Endothelial cell (in vitro differentiated cells): ENCODE measurements around the gene COX7B. TPM values are rescaled to one million over a fixed set of nuclear protein-coding genes. Genes with fewer than 3 reads are reported as not detected.
"Not testable (repeated sequence)": the region's sequence is repeated elsewhere in the genome, so short reads cannot be mapped to it uniquely, and the experiment has no call there.

Source experiments
- DNase-seq: peaks from one replicate; pipeline ENCODE4 v3.0.0; 2021; ENCODE audit warnings: low spot score
- H3K27ac Mint-ChIP-seq: one replicate; pipeline ENCODE4 v1.8.0; 2021; ENCODE audit warnings: mixed read lengths, inconsistent platforms; ENCODE audit not compliant: unreplicated experiment
- H3K27me3 Mint-ChIP-seq: one replicate; pipeline ENCODE4 v1.8.0; 2021; ENCODE audit warnings: mild to moderate bottlenecking, moderate library complexity, mixed read lengths, inconsistent platforms; ENCODE audit not compliant: unreplicated experiment
- H3K36me3 Mint-ChIP-seq: one replicate; pipeline ENCODE4 v1.8.0; 2021; ENCODE audit warnings: mild to moderate bottlenecking, low read depth, mixed read lengths, inconsistent platforms; ENCODE audit not compliant: unreplicated experiment
- H3K4me1 Mint-ChIP-seq: one replicate; pipeline ENCODE4 v1.8.0; 2021; ENCODE audit warnings: mild to moderate bottlenecking, mixed read lengths, inconsistent platforms; ENCODE audit not compliant: unreplicated experiment
- H3K4me3 Mint-ChIP-seq: one replicate; pipeline ENCODE4 v1.8.0; 2021; ENCODE audit warnings: mild to moderate bottlenecking, mixed read lengths, inconsistent platforms; ENCODE audit not compliant: unreplicated experiment
- H3K9me3 Mint-ChIP-seq: one replicate; pipeline ENCODE4 v1.8.0; 2021; ENCODE audit warnings: mixed read lengths, inconsistent platforms; ENCODE audit not compliant: unreplicated experiment
- CTCF ChIP-seq: fragments of 200-600 bp; sonication (generic); IDR thresholded peaks from one replicate; pipeline ENCODE4 v1.5.0; 2021; ENCODE audit warnings: antibody characterized with exemption; ENCODE audit not compliant: unreplicated experiment
- long read RNA-seq: library from polyadenylated mRNA; unstranded; transcript quantifications from one replicate; pipeline ENCODE4 v2.0.0, GENCODE V29; 2020; ENCODE audit not compliant: unreplicated experiment
- total RNA-seq: library from RNA; stranded (reverse); fragmentation: NEBNext Ultra II Directional; extraction: Animal tissue kit (Norgen Biotek cat#: 25700); gene quantifications from one replicate; pipeline ENCODE4 v1.2.1, GENCODE V29; 2021; ENCODE audit not compliant: unreplicated experiment

The COX7B gene
- total RNA-seq = 155 TPM
- long read RNA-seq, transcript COX7B-203 (3 exons, 2,471 nt) = major isoform, 71 of 75 reads
- long read RNA-seq, partial matches to known transcripts = 0 of 75 reads
- long read RNA-seq, other reads (novel, unspliced or antisense) = 3 of 75 reads

- H3K4me1 Mint-ChIP-seq = peaks cover 8% of the 10 kb centered on the region
- no peaks in the 10 kb centered on the region for H3K9me3 Mint-ChIP-seq
- no peaks in the 10 kb centered on the region for H3K36me3 Mint-ChIP-seq
Measured at GRCh38 chrX:77899081-77899828, at the start of gene COX7B. Gene COX7B (plus strand): TSS chrX:77899468. CDS start chrX:77899554, 86 bp downstream.

GRCh38 chrX:77875372-77875771 is 23.9 kb upstream of the COX7B start:
- Mint-ChIP-seq H3K27me3 (peaks cover 2% of the 10 kb centered on the region), H3K4me3 (no peak overlapping the region), H3K27ac (no peak overlapping the region), H3K36me3 (peaks cover 3% of the 10 kb centered on the region), H3K9me3 (no peaks in the 10 kb centered on the region), H3K4me1 (no peaks in the 10 kb centered on the region)
- no peak for TF ChIP-seq CTCF
- DNase-seq = no peak

More at GRCh38 chrX:77899081-77899828, at the start of gene COX7B:
- Mint-ChIP-seq H3K4me3 (peak within 1 kb of the TSS; percentile 98), H3K27me3 (peaks cover 2% of the 10 kb centered on the region), H3K27ac (peak within 1 kb of the TSS; percentile 98)
- TF ChIP-seq CTCF = no peak
- peak; percentile 56 for DNase-seq

- H3K4me3 Mint-ChIP-seq, DNase-seq, H3K4me1 Mint-ChIP-seq, H3K27me3 Mint-ChIP-seq, H3K27ac Mint-ChIP-seq, H3K36me3 Mint-ChIP-seq, H3K9me3 Mint-ChIP-seq: not testable (repeated sequence)
Measured at GRCh38 chrX:77881418-77881817, 17.9 kb upstream of the COX7B start.

- DNase-seq = no peak
- peaks cover 9% of the 10 kb centered on the region for H3K4me1 Mint-ChIP-seq
- H3K27me3 Mint-ChIP-seq = peaks cover 2% of the 10 kb centered on the region
- peaks cover 4% of the 10 kb centered on the region for H3K36me3 Mint-ChIP-seq
- TF ChIP-seq CTCF = no peak
- H3K27ac Mint-ChIP-seq = no peak overlapping the region
- H3K9me3 Mint-ChIP-seq = no peaks in the 10 kb centered on the region
- no peak overlapping the region for H3K4me3 Mint-ChIP-seq
Measured at GRCh38 chrX:77892887-77893286, 6.4 kb upstream of the COX7B start.

GRCh38 chrX:77893713-77894112 is 5.6 kb upstream of the COX7B start:
- H3K4me3 Mint-ChIP-seq = no peak overlapping the region
- H3K9me3 Mint-ChIP-seq = no peaks in the 10 kb centered on the region
- no peak overlapping the region for H3K27ac Mint-ChIP-seq
- peaks cover 9% of the 10 kb centered on the region for H3K4me1 Mint-ChIP-seq
- peaks cover 2% of the 10 kb centered on the region for H3K27me3 Mint-ChIP-seq
- DNase-seq = no peak
- TF ChIP-seq CTCF = no peak
- H3K36me3 Mint-ChIP-seq = peaks cover 4% of the 10 kb centered on the region
